Measurements from ENCODE around the gene MCM8.
A peak's percentile ranks its signal among the peaks of the same experiment; 100 is the strongest.

Gene MCM8

DNA sequence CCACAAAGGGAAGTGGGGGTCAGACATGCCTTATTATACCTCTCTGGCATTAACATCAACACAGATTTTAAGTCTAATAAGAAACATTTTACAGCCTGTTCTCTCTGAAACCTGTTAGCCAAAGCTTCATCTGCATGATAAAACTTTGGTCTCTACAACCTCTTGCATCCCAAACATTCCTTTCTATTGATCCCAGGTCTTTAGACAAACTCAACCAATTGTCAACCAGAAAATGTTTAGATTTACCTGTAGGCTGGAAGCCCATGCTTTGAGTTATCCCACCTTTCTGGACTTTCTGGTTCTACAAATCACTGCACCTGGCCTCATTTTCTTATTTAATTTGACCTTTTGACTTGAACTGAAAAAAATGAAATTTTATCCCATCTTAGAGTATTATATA, 20.8 kb downstream of the MCM8 start:
- TF ChIP-seq, protein P1, sequence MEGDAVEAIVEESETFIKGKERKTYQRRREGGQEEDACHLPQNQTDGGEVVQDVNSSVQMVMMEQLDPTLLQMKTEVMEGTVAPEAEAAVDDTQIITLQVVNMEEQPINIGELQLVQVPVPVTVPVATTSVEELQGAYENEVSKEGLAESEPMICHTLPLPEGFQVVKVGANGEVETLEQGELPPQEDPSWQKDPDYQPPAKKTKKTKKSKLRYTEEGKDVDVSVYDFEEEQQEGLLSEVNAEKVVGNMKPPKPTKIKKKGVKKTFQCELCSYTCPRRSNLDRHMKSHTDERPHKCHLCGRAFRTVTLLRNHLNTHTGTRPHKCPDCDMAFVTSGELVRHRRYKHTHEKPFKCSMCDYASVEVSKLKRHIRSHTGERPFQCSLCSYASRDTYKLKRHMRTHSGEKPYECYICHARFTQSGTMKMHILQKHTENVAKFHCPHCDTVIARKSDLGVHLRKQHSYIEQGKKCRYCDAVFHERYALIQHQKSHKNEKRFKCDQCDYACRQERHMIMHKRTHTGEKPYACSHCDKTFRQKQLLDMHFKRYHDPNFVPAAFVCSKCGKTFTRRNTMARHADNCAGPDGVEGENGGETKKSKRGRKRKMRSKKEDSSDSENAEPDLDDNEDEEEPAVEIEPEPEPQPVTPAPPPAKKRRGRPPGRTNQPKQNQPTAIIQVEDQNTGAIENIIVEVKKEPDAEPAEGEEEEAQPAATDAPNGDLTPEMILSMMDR (IDR thresholded peaks at IDR 0.05; ENCODE audit: low read depth, low read length, missing control alignments), result no peak
- H3K27ac ChIP-seq, result no peak overlapping the region
- DNase-seq, result no peak
- no peaks in the 10 kb centered on the region for H3K27me3 ChIP-seq (replicated peaks)
- no peak overlapping the region for H3K4me3 ChIP-seq (ENCODE audit: low read depth, low read length)
- H3K36me3 ChIP-seq (replicated peaks), result no peaks in the 10 kb centered on the region
- in situ Hi-C loops (cut with HindIII; ENCODE audit: low pct_ligation_motif_present, low sequenced_read_pairs), result no loop called here

DNA sequence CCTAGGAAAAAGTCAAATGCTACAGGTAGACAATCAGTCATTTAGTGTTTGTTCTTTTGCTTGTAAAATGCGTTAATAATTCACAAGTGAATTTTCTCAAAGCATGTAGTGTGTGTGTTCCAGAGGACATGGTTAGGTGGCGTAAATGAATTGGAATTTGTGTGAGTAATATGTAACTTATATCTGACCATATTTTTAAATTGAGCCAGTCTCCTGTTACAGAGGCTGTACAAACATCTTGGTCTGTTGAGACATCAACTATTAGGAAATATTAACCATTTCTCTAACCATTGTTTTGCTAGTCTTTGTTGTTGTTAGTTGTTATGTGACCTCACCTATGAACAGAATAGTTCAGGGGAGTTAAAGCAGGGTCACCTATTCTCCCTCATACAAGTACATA, 22.7 kb downstream of the MCM8 start:
- Histone ChIP-seq H3K36me3 (replicated peaks) (no peaks in the 10 kb centered on the region), H3K27ac (peak overlapping the region; percentile 89), H3K27me3 (replicated peaks) (no peaks in the 10 kb centered on the region), H3K4me3 (ENCODE audit: low read depth, low read length) (no peak overlapping the region)
- DNase-seq, result peak; percentile 27
- in situ Hi-C loops (cut with HindIII; ENCODE audit: low pct_ligation_motif_present, low sequenced_read_pairs), result no loop called here
- TF ChIP-seq, protein P1 (IDR thresholded peaks at IDR 0.05; ENCODE audit: low read depth, low read length, missing control alignments), result no peak

DNA sequence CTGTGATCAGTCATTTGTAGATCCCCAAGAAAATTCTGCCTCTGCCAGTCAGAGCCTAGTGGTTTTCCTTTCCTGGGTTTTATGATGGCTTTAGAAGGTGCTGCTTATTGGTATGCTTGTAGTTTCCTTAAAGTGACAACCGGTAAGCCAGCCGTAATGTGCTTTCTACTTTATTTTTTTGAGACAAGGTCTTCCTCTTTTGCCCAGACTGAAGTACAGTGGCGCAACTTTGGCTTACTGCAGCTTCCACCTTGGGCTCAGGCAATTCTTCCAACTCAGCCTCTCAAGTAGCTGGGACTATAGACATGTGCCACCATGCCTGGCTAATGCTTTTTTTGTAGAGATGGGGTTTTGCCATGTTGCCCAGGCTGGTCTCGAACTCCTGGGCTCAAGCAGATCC, 23.5 kb downstream of the MCM8 start:
- in situ Hi-C loops (cut with HindIII; ENCODE audit: low pct_ligation_motif_present, low sequenced_read_pairs), result no loop called here
- TF ChIP-seq, protein P1 (IDR thresholded peaks at IDR 0.05; ENCODE audit: low read depth, low read length, missing control alignments), result no peak
- H3K4me3 ChIP-seq (ENCODE audit: low read depth, low read length), result no peak overlapping the region
- H3K36me3 ChIP-seq (replicated peaks), result no peaks in the 10 kb centered on the region
- no peak for DNase-seq
- peak overlapping the region; percentile 89 for H3K27ac ChIP-seq
- H3K27me3 ChIP-seq (replicated peaks), result no peaks in the 10 kb centered on the region

DNA sequence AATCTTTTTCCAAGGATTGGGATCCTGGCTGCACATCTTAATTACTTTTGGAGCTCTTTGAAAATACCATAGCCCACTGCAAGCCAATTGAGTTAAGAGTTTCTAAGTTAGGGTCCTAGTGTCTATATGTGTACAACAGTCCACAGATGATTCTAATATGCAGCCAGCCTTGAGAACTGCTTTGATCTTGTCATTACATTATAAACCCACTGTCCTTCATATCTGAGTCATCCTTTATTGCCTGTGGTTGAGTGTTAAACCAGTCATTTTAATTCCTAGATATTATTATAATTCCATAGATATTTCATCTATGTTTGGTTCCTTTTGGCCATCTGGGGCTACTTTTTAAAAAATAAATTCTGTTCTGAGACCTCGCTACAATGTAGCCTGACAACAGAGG, 24.1 kb downstream of the MCM8 start:
- Histone ChIP-seq H3K27ac (no peak overlapping the region), H3K27me3 (replicated peaks) (no peaks in the 10 kb centered on the region), H3K4me3 (ENCODE audit: low read depth, low read length) (no peak overlapping the region), H3K36me3 (replicated peaks) (no peaks in the 10 kb centered on the region)
- DNase-seq, result no peak
- TF ChIP-seq, protein P1 (IDR thresholded peaks at IDR 0.05; ENCODE audit: low read depth, low read length, missing control alignments), result no peak
- in situ Hi-C loops (cut with HindIII; ENCODE audit: low pct_ligation_motif_present, low sequenced_read_pairs), result no loop called here

DNA sequence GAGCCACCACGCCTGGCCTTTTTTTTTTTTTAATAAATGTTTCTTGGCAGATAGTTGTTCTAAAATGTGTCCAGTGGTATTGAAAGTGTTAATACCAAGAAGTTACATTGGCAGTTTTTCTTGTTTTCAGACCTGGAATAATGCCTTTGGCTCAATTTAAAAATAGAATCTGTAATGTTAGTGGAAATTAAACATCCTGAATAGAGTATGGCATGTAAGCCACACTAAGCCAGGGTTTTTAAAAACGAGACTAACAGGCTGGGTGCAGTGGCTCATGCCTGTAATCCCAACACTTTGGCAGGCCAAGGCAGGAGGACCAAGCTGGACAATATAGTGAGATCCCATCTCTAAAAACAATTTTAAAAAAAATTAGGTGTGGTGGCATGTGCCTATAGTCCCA, 25.3 kb downstream of the MCM8 start:
- DNase-seq, result no peak
- Histone ChIP-seq H3K27me3 (replicated peaks) (no peaks in the 10 kb centered on the region), H3K4me3 (ENCODE audit: low read depth, low read length) (no peak overlapping the region), H3K27ac (no peak overlapping the region), H3K36me3 (replicated peaks) (no peaks in the 10 kb centered on the region)
- in situ Hi-C loops (cut with HindIII; ENCODE audit: low pct_ligation_motif_present, low sequenced_read_pairs), result no loop called here
- TF ChIP-seq, protein P1 (IDR thresholded peaks at IDR 0.05; ENCODE audit: low read depth, low read length, missing control alignments), result no peak

DNA sequence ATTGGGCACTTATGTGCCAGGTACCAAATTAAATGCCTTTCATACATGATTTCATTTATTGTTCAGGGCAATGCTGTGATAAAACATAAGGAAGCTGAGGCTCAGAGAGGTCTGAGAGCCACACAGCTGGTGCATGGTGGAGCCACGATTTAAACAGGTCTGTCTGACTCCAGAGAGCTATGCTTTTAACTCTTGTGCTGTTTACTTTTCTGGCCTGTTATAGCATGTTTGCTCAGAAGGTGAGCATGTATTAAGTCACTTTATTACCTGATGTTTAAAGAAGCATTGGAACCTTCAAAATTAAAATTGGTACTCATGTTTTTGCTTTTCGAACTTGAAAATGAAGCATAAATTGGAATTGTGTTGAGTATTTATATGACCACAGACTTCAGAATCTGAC, 26.8 kb downstream of the MCM8 start:
- TF ChIP-seq, protein P1 (IDR thresholded peaks at IDR 0.05; ENCODE audit: low read depth, low read length, missing control alignments), result no peak
- H3K27me3 ChIP-seq (replicated peaks), result no peaks in the 10 kb centered on the region
- no peaks in the 10 kb centered on the region for H3K36me3 ChIP-seq (replicated peaks)
- no peak overlapping the region for H3K4me3 ChIP-seq (ENCODE audit: low read depth, low read length)
- no peak for DNase-seq
- in situ Hi-C loops (cut with HindIII; ENCODE audit: low pct_ligation_motif_present, low sequenced_read_pairs), result no loop called here
- no peak overlapping the region for H3K27ac ChIP-seq

Measured in brain microvascular endothelial cell (primary cell).